ENCODE measurements around the gene UBE2E2. TPM values are rescaled to one million over a fixed set of nuclear protein-coding genes. Genes with fewer than 3 reads are reported as not detected.

Gene UBE2E2
- total RNA-seq, 1 donor from 2014 or later: 58.1 TPM

DNA sequence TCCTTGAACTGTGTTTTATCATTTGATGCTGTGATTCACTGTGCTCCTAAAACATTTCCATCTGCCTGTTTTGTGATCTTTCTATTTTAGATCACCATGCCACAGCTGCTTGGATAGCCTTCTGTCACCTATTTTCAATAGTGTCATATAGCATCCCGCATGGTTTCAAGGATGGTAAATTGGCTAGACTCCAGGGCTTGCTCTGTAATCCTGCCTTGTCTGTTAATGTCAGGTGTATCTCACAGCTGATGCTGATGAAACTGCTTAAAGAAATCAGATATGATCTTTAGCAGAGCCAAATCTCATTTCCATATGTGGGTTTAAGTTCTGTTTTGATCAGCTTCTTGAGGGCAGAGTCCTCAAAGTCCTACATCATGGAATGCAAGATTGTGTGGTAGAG, 182.2 kb downstream of the UBE2E2 start:
- DNase-seq (ENCODE audit: low read depth): peak; percentile 15

DNA sequence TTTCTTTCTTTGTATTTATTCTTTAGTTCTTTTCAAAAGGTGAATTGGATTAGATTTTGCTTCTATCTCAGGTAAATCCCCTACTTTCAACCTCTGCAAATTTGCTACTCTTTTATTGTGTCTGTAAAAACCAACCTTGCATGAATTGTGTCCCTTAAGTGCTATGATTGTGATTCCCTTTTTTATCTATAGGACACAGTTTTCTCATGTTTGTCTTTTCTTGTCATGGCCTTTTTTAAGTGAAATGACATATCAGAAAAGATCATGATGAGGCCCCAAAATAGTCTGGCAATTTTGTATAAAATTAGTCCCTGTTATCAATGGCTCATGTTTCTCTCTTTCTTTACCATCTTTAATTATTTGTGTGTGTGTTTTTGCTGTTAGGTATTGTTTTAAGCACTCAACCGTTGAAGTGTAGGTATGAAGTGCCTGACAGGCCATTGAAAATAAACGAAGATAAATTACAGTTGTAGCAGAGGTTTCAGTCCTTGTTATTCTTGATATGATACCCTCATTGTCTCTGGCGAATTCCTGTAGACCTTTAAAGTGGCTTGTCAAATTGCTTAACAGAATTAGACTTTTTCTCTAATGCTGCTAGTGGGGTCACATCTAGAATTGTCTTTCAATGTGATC, 184.3 kb downstream of the UBE2E2 start:
- no peak for DNase-seq (ENCODE audit: low read depth)

DNA sequence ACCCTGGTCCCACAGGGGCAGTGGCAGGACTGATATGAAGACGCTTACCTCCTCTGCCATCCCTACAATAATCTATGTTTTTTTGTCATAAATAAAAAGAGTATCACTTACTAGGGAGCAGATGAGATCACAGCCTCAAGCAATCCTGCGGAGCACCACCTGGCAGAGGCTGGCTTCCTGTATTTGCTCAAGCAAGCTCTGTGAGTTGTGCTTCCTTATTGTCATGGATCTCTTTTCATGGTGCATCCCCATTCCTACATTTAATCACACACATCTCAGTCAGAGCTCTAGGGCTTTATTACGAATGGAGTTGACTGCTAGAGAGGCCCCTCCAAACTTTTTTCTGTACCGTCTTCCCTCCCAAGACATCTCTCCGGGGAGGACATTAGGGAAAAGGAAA, 186.0 kb downstream of the UBE2E2 start:
- DNase-seq (ENCODE audit: low read depth): no peak

DNA sequence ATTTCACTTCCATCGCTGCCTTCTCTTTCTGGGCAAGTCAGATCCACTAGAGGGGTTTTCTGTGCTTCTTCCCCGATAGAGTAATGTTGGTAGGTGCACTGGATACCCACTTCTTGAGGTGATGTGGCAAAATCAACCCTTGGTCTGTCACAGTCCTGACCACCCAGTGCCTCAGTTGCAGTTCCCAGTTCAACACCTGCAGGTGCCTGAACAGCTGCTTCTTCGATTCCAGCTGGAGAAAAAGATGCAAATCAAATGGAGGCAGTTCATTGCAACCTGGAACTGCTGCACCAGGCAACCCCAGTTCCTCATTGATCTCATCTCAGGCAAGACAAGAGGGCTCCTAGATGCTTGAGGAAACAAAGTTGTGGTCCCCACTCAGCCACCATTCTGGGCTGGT, 186.6 kb downstream of the UBE2E2 start:
- no peak for DNase-seq (ENCODE audit: low read depth)

DNA sequence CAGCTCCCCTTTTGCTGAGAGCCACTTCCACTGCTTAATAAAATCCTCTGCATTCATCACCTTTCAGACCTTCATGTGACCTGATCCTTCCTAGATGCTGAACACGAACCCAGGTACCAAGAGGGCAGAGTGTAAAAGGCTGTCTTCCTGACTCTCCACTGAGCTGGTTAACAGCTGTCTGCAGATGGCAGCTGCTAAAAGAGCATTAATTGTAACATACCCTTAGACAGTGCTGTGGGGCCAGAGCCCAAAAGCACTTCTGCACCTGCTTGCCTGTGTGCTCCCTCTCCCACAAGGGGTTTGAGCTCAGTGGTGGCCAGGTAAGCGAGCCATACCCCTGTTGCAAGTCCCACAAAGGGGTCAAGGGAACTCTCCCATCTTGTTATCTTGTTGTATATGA, 187.3 kb downstream of the UBE2E2 start:
- peak; percentile 16 for DNase-seq (ENCODE audit: low read depth)

DNA sequence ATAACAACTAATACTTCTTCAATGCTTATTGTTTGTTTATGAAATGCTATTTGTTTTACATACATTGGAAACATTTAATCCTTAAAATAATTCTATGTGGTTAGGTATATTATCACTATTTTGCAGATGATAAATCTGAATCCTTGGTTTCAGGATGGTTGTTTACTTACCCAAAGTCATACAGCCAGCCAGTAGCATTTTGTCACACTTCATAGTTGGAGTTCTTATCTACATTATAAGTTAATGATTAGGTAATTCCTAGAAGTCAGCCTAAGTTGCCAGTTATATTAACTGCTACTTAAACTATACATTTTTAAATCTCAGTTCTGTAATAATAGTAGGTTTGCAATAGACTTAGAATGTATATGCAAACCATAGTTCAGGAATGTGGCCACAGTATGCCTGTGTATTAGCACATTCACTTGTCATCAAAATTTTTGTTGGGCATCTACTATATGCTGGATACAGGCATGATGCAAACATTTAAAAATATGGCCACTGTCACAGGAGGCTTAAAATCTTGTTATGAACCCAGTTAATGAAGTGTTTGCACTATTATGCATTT, 187.9 kb downstream of the UBE2E2 start:
- DNase-seq (ENCODE audit: low read depth): no peak

DNA sequence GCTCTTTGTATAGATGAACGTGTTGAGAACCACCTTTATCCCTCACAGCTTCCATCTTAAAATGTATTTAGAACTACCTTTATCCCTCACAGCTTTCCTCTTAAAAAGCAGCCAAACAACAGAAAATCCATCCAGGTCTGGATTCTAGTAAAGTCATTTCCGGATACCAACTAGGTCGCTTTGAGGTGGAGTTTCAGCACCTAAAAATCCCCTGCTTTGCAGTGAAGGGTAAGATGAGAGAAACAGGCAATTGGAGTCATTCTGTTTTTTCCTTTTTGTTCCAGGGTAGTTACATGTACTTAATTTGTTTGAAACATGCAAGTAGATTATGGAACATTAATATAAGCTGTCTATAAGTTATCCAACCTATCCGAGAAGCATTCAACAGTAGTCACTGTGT, 192.0 kb downstream of the UBE2E2 start:
- no peak for DNase-seq (ENCODE audit: low read depth)

DNA sequence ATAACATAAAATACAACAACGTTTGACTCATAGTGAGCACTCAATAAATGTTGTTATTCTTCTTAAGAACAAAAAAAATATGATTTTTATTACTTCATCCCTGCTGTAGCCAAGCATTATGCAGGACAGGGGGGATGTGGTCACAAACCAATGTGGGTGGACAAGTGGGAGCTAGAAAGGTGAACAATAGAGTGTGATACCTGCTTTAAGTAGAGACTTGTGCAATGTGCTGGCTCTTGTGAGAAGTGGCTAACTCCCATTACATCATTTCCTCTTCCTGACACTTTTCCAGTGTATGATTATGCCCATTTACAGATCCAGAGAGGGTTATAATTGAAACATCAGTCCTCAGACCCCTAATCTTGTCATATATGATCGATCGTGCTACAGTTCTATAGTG, 193.6 kb downstream of the UBE2E2 start:
- no peak for DNase-seq (ENCODE audit: low read depth)

DNA sequence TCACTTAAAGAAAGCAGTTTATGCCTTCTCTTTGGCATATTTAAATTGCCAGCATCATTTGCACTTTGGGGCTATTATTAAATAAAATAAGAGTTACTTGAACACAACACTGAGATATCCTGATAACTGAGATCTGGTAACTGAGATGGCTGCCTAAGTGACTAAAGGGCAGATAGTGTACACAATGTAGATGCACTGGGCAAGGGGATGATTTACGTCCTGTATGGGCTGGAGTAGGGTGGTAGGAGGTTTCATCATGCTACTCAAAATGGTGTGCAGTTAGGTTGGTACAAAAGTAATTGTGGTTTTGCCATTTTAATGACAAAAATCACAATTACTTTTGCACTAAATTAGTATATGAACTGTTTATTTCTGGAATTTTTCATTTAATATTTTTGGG, 196.1 kb downstream of the UBE2E2 start:
- DNase-seq (ENCODE audit: low read depth): no peak

DNA sequence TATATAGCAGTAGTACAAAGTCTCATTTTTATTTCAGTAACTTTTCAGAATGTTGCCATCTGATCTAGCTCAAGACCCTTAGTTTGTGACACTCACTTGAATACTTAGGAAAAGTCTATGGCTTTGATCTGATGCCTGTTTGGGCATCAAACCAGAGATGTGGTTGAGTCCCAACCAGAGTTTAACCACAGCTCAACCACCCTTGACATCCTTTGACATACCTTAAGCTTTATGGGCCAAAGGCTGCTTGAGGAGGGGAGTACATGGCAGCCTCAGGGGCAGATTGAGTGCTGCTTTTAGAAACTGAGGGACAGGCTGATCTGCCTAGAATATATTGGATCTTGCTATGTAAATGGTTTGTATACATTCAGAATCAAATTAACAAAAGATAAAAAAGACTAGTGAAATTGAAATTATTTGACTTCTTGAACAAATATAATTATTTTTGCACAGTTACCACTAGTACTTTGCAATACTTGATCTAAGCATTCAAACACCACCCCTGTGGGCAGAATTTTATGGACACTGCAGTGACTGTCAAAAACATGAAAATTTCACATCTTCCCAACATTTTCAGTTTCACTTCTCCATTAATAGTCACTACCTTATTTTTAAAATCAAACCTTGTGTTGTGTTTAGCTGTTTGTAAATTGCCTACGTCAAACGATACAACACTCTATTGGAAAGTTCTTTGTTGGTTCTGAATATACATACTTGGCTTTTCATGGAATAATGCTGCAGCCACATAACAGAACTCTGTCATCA, 199.8 kb downstream of the UBE2E2 start:
- DNase-seq (ENCODE audit: low read depth): peak; percentile 66

DNA sequence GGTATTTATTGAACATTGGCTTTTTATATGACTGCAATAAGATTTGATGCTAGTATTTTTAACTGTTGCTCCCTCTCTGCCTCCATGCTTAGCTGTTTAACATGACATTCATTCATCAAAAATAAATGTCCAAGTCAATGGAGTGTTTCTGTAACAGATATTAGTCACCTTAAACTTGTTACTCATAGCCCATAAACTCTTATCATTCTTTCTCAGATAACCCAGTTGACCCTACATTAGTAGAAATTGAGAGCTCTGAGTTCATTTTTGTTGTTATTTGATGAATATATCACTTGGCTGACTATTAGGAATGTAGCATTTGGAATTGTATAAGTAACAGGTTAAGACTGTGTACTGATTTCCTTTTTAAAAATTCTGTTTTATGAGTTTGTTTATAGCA, 201.1 kb downstream of the UBE2E2 start:
- no peak for DNase-seq (ENCODE audit: low read depth)

DNA sequence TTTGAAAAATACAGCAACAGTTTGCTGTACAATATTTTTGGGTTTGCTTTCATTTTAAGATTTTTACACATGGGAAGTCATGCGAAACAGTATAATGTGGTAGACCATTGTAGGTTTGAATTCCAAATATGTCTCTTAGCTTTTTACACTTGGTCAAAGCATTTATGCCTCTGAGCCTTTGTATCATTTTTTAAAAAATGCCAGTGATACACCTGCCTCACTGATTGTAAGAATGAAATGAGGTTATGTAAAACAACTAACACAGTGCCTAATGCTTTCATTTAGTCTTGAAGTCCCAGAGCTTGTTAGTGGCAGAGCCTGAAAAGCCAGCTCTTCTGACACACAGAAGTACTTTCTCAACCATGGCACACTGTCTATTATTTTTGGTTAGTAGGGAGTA, 202.0 kb downstream of the UBE2E2 start:
- no peak for DNase-seq (ENCODE audit: low read depth)

DNA sequence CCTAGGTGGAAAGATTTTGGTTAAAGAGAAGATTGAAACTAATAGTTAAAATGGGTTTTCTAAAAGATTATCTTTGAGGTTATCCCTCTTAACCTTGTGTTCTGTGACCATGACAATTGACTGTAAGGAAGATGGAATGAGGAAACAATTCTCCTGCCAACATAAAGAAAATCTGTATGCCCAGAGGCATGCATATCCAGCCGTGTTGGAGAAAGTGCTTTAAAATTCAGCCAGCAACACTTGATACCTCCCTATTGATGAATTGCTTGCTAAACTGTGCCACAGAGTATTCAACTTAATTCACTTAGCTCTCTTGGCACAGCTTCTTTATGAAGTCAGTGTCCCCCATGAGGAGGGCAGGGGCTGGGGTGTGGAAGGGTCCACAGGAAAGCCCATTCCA, 203.5 kb downstream of the UBE2E2 start:
- no peak for DNase-seq (ENCODE audit: low read depth)

DNA sequence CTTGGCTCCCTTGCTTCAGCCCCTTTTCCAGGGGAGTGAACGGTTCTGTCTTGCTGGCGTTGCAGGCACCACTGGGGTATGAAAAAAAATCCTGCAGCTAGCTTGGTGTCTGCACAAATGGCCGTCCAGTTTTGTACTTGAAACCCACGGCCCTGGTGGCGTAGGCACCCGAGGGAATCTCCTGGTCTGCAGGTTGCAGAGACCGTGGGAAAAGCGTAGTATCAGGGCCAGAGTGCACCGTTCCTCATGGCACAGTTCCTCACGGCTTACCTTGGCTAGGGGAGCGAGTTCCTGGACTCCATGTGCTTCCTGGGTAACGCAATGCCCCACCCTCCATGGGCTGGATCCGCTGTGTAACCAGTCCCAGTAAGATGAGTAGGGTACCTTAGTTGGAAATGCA, 214.9 kb downstream of the UBE2E2 start:
- no peak for DNase-seq (ENCODE audit: low read depth)

DNA sequence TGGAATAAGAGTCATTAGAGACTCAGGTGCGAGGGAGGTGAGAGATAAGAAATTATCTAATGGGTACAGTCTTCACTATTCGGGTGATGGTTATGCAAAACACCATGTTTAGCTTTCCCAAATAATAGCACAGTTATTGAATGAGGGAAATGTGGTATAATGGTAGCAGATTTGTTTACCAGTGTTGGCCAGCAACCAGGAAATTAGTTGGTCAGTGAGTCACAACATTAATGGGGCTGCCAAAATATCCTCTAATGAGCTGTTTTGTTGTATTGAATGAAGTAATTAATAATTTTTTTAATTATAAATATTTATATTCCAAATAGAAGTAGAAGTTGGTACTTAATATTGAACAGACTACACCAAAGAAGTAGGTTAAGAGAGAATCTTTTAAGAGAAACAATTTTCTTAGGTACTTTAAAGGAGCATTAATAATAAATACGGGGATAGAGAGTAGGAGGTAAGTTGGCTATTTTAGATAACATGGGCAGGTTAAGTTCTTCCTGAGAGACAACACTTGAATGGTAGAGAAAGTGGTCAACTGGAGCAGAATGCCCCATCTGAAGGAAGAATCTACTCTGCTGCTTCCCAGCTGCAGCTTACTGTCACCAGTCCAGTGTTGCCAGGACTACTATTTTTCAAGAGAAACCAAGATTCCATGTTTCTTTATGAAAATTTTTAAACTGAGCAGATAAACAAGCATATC, 218.8 kb downstream of the UBE2E2 start:
- DNase-seq (ENCODE audit: low read depth): peak; percentile 21

DNA sequence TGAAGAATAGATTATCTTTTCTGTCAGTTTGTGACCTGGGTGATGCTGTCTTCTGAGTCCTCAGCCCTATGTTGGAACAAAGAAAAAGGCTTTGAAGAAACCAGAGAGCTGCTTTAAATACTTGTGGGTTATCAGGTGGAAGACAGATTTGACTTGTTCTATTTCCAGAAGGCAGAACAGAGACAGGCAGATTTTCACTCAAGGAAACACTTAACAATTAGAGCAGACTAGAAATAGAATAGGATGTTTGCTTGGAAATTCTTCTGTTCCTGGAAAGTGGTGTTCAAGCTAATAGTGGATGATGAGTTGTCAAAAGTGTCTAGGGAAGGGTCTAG, 219.4 kb downstream of the UBE2E2 start:
- peak; percentile 49 for DNase-seq (ENCODE audit: low read depth)

DNA sequence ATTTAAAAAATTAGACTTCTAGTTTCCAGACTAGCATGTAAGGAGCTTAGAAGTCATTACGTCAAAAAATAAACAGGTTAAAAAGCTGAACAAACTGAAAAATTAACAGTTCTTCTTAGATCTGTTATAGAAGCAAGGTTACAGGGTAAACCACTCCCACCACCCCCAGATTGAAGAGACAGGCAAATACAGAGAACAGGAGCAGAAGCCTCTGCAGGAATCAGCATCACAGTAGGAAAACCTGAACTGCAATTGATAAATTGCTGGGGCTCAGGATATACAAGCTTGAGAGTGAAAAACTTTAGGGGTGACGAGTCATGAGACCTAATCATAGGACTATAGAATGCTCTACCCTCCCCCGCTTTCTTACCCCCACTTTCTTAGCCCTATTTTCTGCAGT, 222.3 kb downstream of the UBE2E2 start:
- DNase-seq (ENCODE audit: low read depth): no peak

DNA sequence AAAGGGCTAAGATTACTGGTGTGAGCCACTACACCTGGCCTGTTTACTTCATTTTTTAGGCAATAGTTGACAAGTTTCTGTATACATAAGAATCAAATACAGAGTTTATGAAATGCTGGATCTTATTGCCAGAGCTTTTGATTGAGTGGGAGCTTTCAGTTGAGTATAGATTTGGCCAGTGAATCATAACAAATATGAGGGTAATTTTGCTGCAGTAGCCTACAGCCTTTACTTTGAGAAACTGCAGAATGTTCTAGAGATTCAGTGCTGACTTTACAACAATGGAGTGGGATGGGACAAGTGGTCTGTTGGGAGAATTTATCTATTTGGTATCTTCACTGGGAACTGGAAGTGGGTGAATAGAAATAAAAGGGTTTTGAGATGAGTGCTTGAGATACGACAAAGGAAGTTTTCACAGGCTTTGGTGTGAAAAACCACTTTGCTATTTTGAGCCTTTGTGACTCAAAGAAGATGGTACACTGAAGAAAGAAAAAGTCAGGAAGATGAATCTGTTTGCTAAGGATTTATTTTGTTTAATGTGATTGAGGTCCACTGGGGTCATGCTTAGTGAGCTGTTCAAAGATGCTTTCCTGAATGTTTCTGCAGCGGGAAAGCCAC, 227.8 kb downstream of the UBE2E2 start:
- DNase-seq (ENCODE audit: low read depth): no peak

DNA sequence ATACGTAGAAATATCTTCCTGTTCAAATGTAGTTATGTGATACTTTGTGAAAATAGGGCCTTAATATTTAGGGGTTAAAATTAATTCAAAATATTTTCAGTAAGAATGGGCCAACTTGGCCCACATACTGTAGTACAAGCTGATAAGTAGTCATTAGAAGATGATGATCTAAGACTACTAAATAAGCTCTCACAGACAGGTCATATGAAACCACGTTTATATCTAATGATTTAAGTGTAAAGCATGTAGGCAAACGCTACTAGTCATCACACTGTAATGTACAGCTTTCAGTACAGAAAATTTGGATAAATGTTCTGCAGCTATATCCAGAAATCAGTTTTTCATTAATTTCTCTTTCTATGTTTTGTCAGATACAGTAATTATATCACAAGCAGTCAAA, 228.6 kb downstream of the UBE2E2 start:
- DNase-seq (ENCODE audit: low read depth): no peak

DNA sequence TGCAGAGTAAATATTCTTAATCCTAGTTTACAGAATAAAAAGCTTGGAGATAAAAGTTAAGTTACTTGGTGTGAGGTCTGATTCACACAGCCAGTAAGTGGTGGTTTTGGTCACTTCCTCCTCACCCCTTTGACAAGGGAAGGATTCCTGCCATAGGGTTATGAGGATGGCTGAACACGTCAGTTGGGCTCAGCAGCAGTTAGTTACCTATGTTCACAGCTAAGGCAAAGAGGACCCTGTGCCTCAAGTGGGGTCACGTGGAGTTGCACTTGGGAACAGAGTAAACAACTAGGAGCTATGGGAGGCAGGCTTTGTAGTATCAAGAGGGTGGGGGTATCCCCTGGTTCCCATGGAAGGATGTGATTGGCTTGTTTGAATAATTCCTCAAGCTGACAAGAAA, 232.2 kb downstream of the UBE2E2 start:
- no peak for DNase-seq (ENCODE audit: low read depth)

DNA sequence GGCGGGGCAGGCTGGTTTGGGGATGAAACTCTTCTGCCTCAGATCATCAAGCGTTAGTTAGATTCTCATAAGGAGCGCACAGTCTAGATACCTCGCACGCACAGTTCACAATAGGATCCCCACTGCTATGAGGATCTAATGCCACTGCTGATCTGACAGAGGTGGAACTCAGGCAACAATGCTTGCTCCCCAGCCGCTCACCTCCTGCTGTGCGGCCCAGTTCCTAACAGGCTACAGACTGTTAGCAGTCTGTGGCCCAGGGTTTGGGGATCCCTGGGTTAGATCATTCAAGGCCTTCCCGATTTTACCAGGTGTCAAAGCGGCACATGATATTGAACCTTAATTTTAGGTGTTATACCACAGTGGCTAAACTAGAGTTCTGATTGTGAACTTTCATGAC, 232.8 kb downstream of the UBE2E2 start:
- no peak for DNase-seq (ENCODE audit: low read depth)

Measured in myocyte (in vitro differentiated cells).